RCC 7860 (cell line): ENCODE results near the gene PHLDB3.
A peak's percentile ranks its signal among the peaks of the same experiment; 100 is the strongest.
"Not testable (repeated sequence)": the region's sequence is repeated elsewhere in the genome, so short reads cannot be mapped to it uniquely, and the experiment has no call there.

Source experiments
- DNase-seq: peaks from one replicate; pipeline ENCODE4 v3.0.0-alpha.2; 2015; ENCODE audit warnings: low spot score
- FAIRE-seq: peaks from 2 replicates; lab custom pipeline; 2012; peaks lifted over from hg19 to GRCh38; lab: Jason Lieb, UNC

The PHLDB3 gene

GRCh38 chr19:43446746-43447489 is 57.6 kb downstream of the PHLDB3 start:
- FAIRE-seq: no peak
- DNase-seq: peak; percentile 50

GRCh38 chr19:43445426-43445825 is 59.1 kb downstream of the PHLDB3 start:
- DNase-seq: no peak
- no peak for FAIRE-seq

- peak; percentile 92 for FAIRE-seq
- peak; percentile 76 for DNase-seq
Observed at GRCh38 chr19:43444531-43445287, 59.8 kb downstream of the PHLDB3 start.

GRCh38 chr19:43444091-43444490 is 60.5 kb downstream of the PHLDB3 start:
- FAIRE-seq, DNase-seq: not testable (repeated sequence)

GRCh38 chr19:43441716-43442115 is 62.8 kb downstream of the PHLDB3 start:
- FAIRE-seq (no peak), DNase-seq (no peak)

GRCh38 chr19:43439709-43440063 is 64.9 kb downstream of the PHLDB3 start:
- FAIRE-seq (no peak), DNase-seq (no peak)

GRCh38 chr19:43439032-43439708 is 65.4 kb downstream of the PHLDB3 start:
- FAIRE-seq (no peak), DNase-seq (no peak)

- DNase-seq: no peak
- FAIRE-seq: no peak
Observed at GRCh38 chr19:43438291-43439031, 66.1 kb downstream of the PHLDB3 start.

- DNase-seq: no peak
- FAIRE-seq: no peak
Observed at GRCh38 chr19:43437712-43438111, 66.8 kb downstream of the PHLDB3 start.

GRCh38 chr19:43437284-43437683 is 67.3 kb downstream of the PHLDB3 start:
- not testable (repeated sequence) for DNase-seq, FAIRE-seq

- FAIRE-seq: no peak
- no peak for DNase-seq
Observed at GRCh38 chr19:43435775-43436174, 68.8 kb downstream of the PHLDB3 start.

GRCh38 chr19:43433689-43434088 is 70.9 kb downstream of the PHLDB3 start:
- DNase-seq (no peak), FAIRE-seq (no peak)

- DNase-seq (no peak), FAIRE-seq (no peak)
Observed at GRCh38 chr19:43433358-43433673, 71.2 kb downstream of the PHLDB3 start.

GRCh38 chr19:43430976-43431375 is 73.6 kb downstream of the PHLDB3 start:
- FAIRE-seq: no peak

GRCh38 chr19:43430142-43430710 is 74.3 kb downstream of the PHLDB3 start:
- DNase-seq (no peak), FAIRE-seq (no peak)

More at GRCh38 chr19:43430976-43431375, 73.6 kb downstream of the PHLDB3 start:
- no peak for DNase-seq

- FAIRE-seq: no peak
Observed at GRCh38 chr19:43429395-43429794, 75.2 kb downstream of the PHLDB3 start.

GRCh38 chr19:43425567-43426392 is 78.8 kb downstream of the PHLDB3 start:
- DNase-seq (no peak), FAIRE-seq (no peak)

More at GRCh38 chr19:43429395-43429794, 75.2 kb downstream of the PHLDB3 start:
- no peak for DNase-seq
